Stimulated activated CD4-positive, alpha-beta T cell treated with anti-CD3 and anti-CD28 coated beads, Interleukin-1b, Interleukin-23, amount 100 ng/mL, for 24 hours (primary cell): ENCODE measurements around the gene MRTFB.
"Not testable (repeated sequence)": the region's sequence is repeated elsewhere in the genome, so short reads cannot be mapped to it uniquely, and the experiment has no call there.

Experiments used
- DNase-seq, 4 experiments: peaks; one replicate each; pipeline ENCODE4 v3.0.0-alpha.2; 2020; ENCODE audit warnings: low read depth in 4 of 4, low spot score in 1 of 4

Gene MRTFB

GRCh38 chr16:14182999-14183398, 111.9 kb downstream of the MRTFB start:
- no peak for DNase-seq

- not testable (repeated sequence) for DNase-seq
Observed at GRCh38 chr16:14183962-14184361, 112.8 kb downstream of the MRTFB start.

DNA sequence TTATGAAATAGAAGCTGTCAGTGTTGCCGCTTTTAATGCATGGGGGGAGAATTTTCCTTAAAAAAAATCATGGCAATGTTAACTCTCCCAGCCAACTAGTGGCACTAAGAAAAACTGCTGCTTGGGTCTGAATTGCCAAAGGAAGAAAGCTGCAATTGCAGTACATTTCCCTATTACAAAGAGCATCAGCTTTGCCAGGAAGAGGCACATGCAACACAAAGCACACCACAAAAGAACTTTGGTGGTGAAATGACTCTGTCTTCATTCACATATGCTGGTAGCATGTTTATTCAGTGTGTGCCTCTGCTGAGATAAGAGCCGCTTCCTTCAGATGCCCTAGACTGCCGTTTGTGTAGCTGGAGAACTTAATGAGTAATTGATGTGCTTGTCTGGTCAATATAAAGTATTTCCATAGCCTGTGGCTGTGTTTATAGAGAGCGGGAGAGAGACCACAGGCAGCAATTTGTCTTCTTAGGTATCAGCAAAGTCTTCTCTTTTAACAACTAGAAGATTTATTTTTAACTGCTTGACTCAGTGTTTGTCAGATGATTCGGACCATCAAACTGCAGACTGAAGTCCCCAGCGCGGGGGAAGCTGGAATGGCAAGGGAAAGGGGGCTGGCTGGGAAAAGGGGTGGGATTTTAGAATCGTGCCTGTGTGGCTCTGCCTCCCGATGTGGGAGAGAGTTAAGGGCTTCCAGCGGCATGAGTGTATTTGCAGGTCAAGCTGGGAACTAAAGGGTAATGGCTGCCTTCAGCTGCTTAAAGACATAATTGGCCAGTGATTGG, 115.1 kb downstream of the MRTFB start:
- DNase-seq: no peak

DNA sequence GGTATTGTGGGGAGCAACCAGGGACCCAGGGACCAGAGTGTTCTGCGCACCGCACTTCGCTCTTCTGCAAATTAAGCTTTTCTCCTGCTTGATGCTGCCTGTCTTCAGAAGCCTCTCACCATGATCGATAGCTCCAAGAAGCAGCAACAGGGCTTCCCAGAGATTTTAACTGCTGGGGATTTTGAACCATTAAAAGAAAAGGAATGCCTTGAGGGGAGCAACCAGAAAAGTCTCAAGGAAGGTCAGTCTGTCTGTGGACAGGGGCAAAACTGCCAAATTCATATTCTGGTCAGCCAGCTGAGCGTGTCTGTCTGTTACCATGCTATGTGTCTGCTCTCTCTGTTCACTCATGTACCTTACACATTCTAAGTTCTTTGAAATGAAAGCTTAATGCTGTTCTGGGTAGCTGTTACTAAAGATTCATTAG, 115.7 kb downstream of the MRTFB start:
- no peak for DNase-seq

DNA sequence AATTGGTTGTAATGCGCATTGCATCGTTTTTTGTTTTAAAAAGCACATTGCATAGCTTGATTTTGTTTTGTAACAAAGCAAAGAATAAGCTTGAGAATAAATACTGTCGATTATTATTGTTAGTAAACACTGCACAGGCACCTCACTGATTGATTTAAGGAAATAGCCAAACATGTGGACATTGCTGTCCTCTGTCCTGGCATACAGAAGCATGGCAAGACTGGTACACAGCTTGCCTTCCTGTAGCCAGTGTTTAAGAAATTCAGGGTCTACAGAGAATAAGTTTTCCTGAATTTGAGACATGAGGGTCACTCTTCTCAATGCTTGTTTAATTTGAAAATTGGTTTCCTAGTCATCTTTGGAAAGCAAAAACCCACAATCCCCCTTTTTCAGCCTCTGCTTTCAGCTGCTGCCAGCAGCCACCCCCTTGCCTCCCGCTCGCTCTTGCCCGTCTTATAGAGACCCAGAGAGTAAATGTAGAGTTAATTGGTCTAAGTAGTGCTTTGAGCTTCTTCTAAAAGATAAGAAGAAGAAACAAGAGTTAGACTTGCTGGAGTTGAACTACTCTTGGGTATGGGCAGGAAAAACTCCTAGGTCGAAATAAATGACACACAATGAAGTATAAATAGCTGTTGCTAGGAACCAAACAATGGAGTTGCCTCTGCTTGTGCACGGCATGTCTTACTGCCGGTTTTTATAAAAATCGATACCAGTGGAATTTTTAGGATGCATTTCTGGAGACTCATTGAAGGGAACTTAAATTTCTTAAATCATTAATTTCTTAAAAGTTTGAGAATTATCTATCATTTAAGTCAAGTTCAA, 116.6 kb downstream of the MRTFB start:
- no peak for DNase-seq

DNA sequence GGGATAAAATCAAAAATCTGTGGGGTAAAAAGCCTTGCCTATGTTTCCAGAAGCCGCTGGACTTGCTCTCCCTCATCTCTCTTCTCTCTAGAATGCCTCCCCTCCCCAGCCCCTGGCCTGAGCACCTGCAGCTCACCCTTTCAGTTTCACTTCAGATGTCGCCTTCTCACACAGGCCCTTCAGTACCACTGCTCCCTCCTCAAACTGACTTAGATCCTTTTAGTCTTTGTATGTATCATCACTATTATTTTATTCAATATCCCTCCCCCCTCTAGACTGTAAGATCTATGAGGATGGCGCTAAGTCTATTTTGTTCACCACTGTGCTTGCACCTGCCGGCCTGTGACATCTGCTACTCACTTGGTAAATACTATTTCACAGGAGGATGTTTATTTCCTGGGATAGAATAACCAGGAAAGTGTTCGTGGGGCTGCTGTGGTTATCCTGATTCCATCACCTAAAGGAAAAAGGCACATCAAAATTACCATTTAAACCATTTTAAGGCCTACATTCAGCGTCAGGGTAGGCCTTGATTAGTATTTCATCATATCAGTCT, 122.3 kb downstream of the MRTFB start:
- DNase-seq: peak in 1 of 4 experiments; percentile 6

- no peak for DNase-seq
Observed at GRCh38 chr16:14194721-14195120, 123.6 kb downstream of the MRTFB start.

- no peak for DNase-seq
Observed at GRCh38 chr16:14196011-14196410, 124.9 kb downstream of the MRTFB start.

DNA sequence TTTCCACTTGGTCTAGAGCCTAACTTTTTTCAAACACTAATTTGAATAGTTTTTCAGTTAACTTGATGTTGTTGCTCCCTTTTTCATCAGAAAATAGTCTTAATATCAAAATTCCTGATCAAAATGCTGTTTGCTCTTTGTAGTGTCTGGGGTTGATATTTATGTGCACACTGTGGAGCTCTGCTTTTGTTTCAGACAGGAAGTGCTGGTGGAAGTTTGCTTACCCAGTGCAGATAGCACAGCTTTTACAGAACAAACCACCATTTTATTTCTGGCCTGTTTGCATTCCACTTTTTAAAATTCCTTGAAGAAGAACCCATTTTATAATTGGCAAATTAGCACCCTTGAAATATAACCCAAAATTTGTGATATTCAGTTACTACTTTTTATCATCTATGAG, 125.4 kb downstream of the MRTFB start:
- DNase-seq: no peak

GRCh38 chr16:14198012-14198411, 126.9 kb downstream of the MRTFB start:
- no peak for DNase-seq

DNA sequence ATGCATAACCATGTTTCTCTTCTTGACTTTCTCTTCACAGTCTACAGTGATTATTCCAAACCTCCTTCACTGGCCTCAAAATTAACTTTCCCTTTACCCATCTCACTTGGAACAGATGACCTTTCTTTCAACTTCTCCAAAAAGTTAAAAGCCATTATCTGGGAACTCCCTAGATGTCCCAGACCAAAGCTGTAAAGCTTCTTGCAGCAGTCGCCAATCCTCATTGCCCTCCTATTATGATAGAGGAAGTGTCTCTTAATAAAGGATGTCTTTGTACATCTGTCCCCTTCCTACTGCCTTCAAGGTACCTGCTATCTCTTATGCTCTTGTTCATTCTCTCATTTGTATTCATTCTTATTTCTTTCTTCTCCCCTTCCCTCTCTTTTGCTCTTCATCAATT, 127.5 kb downstream of the MRTFB start:
- no peak for DNase-seq

GRCh38 chr16:14199199-14199598, 128.1 kb downstream of the MRTFB start:
- DNase-seq: no peak

GRCh38 chr16:14199624-14200023, 128.5 kb downstream of the MRTFB start:
- DNase-seq: no peak

GRCh38 chr16:14202095-14202494, 131.0 kb downstream of the MRTFB start:
- DNase-seq: no peak

DNA sequence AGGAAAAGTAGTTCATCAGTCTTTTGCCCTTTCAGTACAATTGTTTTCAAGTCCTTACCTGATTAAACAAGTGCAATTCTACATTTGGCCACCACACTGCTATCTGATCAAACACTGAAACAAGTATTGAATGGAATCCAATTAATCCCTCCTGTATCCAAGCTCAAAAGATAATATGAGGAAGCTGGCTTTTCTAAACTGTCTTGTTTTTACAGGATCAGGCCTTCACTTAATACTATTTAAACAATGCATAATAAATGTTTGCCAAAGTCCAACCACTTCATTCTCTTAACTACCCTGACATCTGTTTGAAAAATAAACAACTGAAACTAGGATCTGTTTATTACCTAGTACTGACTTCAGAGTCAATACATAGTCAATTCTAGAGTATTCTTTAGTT, 131.6 kb downstream of the MRTFB start:
- no peak for DNase-seq

GRCh38 chr16:14203166-14203565, 132.0 kb downstream of the MRTFB start:
- DNase-seq: no peak

DNA sequence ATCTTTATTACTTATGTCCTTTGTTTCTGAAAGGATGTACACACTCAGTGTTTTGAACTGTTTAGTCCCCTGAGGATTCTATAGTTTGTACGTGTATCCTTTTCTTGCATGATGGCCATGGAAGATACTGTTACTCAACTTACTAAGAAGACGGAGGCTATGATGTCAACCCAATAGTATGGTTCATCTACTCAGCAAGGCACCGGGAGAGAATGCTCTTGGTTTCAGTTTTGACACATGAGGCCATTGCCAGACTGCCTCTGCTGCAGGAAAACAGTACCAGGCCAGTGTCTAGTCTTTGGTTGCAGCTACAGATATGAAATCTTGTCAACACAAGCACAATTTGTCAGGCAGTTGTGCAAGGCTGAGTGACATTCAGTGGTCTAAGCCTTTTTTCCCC, 134.5 kb downstream of the MRTFB start:
- no peak for DNase-seq

DNA sequence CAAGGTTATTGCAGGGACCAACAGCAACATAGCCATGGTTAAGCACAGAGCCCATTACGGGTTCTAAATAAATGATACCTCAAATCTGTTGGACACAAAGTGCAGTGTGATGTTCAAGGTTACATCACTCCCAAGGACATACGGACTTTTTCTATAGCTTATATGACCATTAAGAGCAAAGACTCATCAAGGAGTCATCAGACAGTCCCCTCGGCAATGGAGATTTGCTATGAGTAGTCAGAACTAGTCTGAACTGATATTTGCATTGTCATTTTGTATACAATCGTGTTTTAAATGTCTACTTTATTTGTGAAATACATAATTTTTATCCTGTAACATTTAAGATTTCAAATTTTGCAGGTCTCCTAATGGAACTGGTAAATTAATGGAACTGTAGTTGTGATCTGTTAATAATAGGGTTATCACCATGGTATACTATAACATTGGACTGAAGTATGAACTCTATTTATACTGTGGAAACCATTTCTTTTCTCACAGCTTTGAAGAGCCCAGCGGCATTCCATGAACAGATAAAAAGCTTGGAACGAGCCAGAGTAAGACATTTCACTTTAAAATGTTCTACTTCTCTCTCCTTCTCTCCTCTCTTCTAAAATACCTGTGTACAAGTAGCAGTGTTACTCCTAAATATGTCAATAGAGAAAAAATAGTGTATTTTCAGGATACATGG, 140.9 kb downstream of the MRTFB start:
- no peak for DNase-seq

DNA sequence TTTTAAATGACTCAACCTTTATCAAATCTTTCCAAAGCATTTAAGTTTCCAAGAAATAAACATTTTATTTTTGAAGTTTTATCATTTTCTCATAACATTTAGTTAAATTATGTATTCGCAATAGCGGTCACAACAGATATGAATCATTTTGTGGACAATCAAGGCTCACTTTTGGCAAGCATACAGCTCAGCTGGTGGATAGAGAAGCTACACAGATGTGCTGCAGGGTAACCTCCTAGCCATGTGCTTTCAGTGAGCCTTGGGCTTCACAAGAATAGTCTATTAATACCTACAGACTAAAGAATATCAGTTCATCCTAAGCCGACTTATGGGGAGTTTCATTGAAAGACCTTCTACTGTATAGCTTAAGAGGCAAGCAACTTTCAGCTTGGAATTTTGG, 144.8 kb downstream of the MRTFB start:
- no peak for DNase-seq

DNA sequence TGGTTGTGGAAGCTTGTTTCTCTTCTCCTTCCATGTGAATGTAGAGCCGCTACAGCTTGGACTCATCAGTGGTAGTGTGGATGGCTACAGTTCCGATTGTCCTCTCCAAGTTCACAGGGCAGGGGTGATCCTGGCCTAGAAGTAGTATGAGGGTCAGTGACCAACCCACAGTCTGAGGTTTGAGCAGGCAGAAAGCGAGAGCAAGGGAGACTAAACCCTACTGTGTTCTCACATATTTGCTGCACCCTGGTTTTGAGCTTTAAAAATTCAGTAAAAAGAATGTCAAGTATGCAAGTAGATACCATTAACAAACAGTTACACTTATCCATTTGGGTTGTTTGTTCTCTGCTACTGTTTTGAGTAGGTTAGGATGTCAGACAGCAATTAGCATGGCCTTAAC, 148.9 kb downstream of the MRTFB start:
- DNase-seq: no peak

DNA sequence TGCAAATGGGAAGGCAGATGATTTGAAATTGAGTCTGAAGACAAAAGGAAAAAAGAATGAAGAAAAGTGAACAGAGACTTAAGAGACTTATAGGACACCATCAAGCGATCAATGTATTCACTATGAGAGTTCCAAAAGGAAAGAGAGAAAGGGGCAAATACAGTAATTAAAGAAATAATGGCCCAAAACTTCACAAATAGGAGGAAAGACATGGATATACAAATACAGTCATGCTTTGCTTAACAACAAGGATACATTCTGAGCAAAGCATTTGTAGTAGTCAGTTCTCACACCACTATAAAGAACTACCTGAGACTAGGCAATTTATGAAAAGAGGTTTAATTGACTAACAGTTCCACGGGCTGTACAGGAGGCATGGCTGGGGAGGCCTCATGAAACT, 152.5 kb downstream of the MRTFB start:
- DNase-seq: no peak

DNA sequence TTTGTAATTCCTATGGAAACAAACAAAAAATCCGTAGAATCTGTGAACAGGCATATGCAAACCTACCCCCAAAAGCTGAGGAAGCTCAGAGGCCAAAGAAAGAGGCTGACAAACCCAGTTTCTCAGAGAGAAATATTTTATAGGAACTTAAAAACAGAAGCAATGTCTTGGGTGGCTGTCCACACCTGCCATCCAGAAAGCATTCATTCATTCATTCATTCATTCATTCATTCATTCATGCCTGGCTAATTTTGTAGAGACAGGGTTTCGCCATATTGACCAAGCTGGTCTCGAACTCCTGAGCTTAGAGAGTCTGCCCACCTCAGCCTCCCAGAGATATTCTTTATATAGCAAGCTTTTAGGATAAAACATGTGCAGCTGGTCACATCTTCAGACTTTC, 154.3 kb downstream of the MRTFB start:
- no peak for DNase-seq
